Stimulated activated CD8-positive, alpha-beta memory T cell treated with anti-CD3 and anti-CD28 coated beads, Interleukin-12 subunit alpha, Interleukin-12 subunit beta, amount 100 ng/mL, for 1 hour (primary cell): Measurements from ENCODE around the gene IGF2BP1.
"Not testable (repeated sequence)": the region's sequence is repeated elsewhere in the genome, so short reads cannot be mapped to it uniquely, and the experiment has no call there.

Source experiments
- DNase-seq: peaks from one replicate; pipeline ENCODE4 v3.0.0-alpha.2; 2020; ENCODE audit warnings: low read depth

IGF2BP1 gene

DNA sequence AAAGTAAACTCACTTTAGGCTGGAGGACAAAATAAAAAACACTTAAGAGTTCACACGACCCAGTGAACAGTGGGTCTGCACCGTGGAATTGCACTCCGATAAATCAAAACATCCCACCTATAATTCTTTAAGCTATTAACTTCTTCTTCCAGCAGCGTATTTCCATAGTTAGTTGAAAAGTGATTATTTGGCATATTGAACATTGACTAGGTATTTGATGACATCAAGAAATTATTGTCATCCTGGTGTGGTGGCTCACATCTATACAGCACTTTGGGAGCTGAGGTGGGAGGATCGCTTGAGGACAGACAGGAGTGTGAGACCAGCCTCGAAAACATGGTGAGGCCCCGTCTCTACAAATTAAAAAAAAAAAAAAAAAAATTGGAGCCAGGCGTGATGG is 23.4 kb downstream of the IGF2BP1 start:
- no peak for DNase-seq

DNA sequence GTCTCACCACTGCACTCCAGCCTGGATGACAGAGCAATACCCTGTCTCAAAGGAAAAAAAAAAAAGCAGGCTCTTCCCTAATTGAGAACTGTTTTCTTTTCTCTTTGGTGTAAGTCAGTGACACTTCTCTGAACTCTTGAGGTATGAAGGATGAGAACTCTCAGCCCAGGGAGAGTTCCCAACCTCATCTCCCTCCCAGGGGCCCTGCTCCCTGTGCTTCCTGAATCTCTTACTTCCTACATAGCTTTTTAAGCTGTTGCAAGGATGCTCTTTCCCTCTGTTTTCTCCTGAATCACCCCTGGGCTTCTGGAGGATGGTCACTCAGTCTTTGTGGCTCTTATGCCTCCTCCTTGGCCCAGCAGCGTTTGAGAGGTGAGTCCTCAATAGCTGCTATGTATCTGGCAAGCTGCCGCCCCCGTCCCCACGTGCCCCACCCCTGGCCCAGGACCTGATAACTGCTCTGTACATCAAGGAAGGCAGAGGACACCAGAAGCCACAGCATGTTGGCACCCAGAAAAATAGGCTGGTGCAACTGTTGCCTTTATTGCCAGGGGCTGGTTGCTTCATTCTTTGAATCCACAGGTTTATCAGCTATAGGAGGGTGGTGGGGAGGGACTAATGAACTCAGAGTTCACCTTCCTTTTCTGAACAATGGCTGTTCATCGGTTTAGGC is 24.0 kb downstream of the IGF2BP1 start:
- no peak for DNase-seq

DNA sequence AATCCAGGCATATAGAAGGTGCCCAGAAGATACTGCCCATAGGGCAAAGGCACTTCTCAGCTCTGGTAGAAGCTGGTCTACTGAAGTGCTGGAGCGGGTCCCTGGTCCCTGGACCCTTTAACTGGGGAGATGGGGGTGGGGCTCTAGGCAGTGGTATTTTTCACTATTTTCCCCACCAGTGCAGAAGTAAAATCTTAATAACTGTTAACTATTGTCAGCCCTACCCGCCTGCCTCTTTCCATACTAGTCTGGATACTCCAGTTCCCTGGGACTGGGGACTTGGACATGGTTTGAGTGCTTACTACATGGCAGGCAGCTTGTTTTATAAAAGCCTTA is 24.6 kb downstream of the IGF2BP1 start:
- DNase-seq: no peak

- DNase-seq: no peak
Observed at GRCh38 chr17:49022391-49022941, 25.3 kb downstream of the IGF2BP1 start.

DNA sequence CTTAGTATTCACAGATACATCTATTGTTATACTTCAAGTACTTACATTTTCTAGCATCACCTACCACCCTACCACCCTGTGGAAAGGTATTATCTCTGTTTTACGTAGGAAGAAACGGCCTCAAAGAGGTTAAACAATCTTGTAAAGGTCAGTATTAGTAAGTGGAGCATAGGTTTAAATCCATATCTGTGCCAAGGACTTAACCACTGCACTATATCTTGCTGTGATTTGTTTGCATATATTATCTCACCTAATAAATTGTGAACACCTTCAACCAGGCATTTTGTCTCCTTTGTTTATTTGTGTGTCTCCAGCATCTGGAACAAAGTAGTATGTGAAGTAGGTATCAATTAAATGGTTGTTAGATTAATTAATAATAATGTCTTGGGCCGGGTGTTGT is 27.3 kb downstream of the IGF2BP1 start:
- DNase-seq: no peak

DNA sequence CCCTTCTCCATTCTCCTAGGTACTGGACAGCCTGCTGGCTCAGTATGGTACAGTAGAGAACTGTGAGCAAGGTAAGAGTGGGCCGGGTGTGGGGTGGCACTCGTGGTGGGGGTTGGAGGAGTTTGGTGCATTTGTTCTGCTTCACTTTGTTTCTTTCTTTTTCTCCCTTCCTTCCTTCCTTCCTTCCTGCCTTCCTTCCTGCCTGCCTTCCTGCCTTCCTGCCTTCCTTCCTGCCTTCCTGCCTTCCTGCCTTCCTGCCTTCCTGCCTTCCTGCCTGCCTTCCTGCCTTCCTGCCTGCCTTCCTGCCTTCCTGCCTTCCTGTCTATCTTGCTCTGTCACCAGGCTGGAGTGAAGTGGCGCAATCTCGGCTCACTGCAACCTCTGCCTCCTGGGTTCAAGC is 29.3 kb downstream of the IGF2BP1 start:
- not testable (repeated sequence) for DNase-seq

- no peak for DNase-seq
Observed at GRCh38 chr17:49028271-49028670, 31.1 kb downstream of the IGF2BP1 start.

GRCh38 chr17:49029801-49030200 is 32.6 kb downstream of the IGF2BP1 start:
- no peak for DNase-seq

DNA sequence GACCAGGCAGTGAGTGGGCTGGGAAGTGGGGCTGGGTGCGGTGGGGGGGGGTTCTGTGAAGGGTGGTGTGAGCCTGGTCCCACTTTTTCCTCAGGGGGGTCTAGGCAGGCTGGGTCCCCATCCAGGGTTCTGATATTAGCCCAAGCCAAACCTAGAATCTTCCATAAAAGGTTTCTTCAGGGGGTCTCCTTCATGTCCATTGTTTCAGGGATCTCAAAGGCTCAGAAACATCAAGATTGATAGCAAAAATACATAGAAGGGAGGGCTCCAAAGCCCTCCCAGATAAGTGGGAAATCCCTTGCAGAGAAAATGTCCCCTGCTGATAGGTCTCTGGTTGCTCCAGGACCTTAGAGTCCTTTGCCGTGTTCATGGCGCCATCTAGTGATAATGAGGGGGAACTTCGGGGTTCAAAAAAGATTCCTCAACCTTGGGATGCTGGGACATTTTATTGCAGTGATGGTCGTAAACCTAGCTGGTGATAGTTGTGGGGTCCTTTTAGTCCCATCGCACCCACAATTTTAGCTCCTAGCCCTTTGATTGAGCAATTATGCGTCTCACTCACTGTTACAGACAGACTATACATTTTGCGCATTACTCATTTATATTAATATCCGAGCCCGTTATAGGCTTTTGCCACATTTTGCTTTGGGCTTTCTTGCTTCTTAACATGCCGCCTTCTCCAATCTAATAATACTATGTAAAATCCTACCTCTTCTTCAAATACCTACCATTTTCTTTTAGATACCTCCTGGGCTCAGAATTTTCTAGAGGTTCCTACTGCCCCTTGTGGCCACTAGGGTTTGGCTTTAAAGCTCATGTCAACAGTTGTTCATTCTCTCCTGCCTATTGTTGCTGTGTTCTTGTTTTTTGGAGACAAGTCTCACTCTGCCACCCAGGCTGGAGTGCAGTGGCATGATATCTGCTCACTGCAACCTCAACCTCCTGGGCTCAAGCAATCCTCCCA is 35.1 kb downstream of the IGF2BP1 start:
- no peak for DNase-seq

DNA sequence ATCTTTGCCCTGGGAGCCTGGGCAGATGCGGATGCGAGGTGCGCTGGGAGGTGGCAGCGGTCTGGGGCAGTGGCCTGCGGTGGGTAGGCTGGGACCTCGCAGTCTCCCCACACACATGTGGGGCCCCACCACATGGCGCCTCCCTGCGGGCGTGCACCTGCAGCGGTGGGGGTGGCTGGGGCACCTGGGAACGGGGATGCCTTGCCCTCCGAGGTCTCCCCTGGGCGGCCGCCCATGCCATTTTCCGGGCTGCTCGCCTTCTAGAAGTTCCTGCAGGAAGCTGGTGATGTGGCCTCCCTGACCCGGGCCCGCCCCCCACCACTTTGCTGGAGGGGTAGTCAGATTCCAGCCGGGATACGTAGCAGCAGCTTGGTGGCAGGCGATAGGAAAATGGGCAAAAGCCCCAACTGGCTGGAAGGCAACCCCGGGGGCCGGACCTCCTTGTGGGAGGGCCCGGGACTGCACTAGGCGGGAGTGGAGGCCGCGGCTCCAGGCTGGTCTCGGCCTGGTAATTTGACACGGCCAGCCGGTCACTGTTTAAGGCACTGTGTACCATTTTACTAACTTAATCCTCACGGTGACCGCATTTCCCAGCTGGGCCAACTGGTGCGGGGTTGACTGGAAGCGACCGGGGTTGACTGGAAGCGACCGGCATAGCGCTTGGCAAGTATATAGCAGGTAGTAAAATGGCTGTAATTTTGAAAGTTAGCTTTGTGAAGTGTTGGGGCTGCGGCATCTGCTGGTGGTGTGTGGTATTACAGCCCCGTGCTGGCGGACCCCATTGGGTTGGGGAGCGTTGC is 38.5 kb downstream of the IGF2BP1 start:
- DNase-seq: no peak

- DNase-seq: no peak
Observed at GRCh38 chr17:49036270-49036626, 39.1 kb downstream of the IGF2BP1 start.

- DNase-seq: no peak
Observed at GRCh38 chr17:49038138-49038537, 41.0 kb downstream of the IGF2BP1 start.

- DNase-seq: no peak
Observed at GRCh38 chr17:49038544-49038943, 41.4 kb downstream of the IGF2BP1 start.

DNA sequence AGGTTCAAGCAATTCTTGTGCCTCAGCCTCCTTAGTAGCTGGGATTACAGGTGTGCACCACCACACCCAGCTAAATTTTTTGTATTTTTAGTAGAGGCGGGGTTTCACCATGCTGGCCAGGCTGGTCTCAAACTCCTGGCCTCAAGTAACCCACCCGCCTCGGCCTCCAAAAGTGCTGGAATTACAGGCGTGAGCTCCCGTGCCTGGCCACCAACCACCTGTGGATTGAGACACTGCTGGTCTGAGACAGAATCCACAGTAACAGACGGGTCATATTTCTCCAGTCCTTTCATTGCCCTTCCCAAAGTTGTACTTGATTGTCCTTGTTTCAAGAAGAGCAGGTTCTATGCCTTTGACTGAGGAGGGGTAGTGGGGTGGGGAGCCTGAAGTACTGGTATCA is 42.3 kb downstream of the IGF2BP1 start:
- not testable (repeated sequence) for DNase-seq

DNA sequence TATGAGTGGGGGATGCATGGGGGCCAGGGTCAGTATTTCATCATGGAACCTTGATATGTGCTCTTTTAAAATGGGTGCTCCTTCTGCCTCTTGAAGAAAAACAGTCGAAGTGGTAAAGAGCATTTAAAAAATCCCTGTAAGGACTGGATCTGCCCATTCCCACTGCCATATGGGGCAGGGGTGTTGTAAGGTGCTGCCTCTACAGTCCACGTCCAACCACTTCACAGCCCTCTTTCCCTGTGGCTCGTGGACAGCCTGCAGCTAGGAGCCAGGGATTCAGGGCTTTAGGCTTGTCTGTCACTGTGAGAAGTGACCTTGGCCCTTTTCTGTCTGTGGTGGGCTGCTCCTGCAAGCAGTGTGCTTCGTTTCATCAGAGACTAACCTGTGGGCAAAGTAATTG is 44.3 kb downstream of the IGF2BP1 start:
- no peak for DNase-seq

DNA sequence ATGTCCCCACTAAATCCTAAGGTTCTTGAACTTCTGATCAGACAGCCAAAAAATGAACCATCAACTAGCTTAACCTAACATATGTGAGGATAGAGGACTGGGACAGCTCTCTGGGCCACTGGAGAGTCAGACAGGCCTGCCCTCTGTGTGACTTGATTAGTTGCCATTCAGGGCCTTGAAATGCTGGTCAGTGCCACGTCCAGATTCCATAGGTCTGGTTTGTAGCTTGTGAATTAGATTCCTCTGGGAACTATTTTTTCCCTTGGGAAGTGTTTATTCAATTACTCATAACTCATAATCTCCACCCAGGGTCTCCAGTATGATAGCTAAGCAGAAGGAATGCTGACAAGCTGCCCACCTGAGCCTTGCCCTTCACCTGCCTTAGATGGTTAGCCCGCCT is 48.2 kb downstream of the IGF2BP1 start:
- DNase-seq: no peak

GRCh38 chr17:49046912-49047311 is 49.7 kb downstream of the IGF2BP1 start:
- DNase-seq: no peak

GRCh38 chr17:49049265-49049664 is 52.1 kb downstream of the IGF2BP1 start:
- no peak for DNase-seq

- no peak for DNase-seq
Observed at GRCh38 chr17:49050611-49051010, 53.4 kb downstream of the IGF2BP1 start.

DNA sequence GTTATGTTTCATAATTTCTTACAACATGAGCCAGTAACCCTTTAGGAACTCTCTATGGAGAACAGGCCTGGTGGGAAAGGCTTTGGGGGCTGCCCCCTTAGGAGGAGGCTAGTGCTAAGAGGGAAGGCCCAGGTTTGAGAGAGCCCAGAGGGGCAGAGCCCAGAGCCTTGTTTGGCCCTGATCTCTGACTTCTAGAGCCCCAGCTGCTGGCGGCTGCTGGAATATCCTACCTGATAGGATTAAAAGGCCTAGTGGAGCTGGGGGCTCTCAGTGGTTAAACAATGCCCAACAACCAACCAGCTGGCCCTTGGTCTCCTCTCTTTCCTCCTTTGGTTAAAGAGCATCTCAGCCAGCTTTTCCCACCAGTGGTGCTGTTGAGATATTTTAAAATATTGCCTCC is 54.1 kb downstream of the IGF2BP1 start:
- no peak for DNase-seq

GRCh38 chr17:49053171-49053829 is 56.1 kb downstream of the IGF2BP1 start:
- DNase-seq: no peak
